ENCODE measurements around the gene ATP6V1C2. TPM values are rescaled to one million over a fixed set of nuclear protein-coding genes. Genes with fewer than 3 reads are reported as not detected.
A peak's percentile ranks its signal among the peaks of the same experiment; 100 is the strongest.

Gene ATP6V1C2
- total and polyA plus RNA-seq, 2 of the 4 experiments (the other 2 are of a cell fraction), result not detected

DNA sequence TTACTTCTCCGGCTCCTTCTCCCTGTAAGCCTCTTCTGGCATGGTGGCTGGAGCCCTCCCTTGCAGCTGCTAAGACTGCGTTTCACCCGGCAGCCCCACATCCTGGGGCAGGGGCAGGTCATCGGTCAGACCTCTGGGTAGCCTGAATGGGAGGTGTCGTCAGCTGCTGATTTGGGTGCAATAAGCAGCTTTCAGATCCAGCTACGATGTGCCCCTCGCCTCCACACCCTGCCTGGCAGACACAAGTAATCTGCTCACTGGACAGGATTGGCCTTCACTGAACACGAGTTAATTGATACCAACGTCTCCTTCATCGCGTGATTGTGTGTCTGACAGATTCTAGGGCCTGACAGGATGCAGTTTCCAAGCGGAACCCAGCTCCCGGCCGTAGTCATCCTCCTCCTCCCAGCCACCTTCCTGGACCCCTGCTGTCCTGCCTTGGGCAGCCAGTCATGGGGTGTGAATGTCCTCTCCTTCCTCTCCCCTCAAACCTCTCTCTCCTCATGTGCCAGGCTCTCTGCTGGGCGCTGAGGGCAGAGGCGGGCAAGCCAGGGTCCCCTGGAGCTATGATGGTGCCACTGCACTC lies 110.1 kb downstream of the ATP6V1C2 start:
- Histone ChIP-seq H3K23ac (ENCODE audit: low read depth, low read length) (no peak overlapping the region; the same call in 1 of the 2 replicates), H3K14ac (replicated peaks; ENCODE audit: low read depth, low read length) (no peak overlapping the region), H3K18ac (ENCODE audit: low read depth, low read length) (no peak overlapping the region), H3K9me3 (ENCODE audit: control insufficient read depth, insufficient read depth, low read length) (no peaks in the 10 kb centered on the region), H3K36me3 (ENCODE audit: control insufficient read depth, insufficient read depth, low read length) (no peaks in the 10 kb centered on the region), H3K79me1 (ENCODE audit: low read depth in 1 of 2, low read length in 2 of 2) (no peaks in the 10 kb centered on the region), H2BK20ac (ENCODE audit: low read depth, low read length) (no peak overlapping the region), H2BK120ac (ENCODE audit: low read depth, low read length) (no peak overlapping the region), H2BK15ac (ENCODE audit: low read depth, low read length) (no peak overlapping the region), H2AFZ (replicated peaks; ENCODE audit: low read length, poor library complexity) (peak overlapping the region; percentile 58), H3K9me1 (ENCODE audit: insufficient read depth, low read length) (no peaks in the 10 kb centered on the region), H3K9ac (ENCODE audit: low read depth, low read length) (no peak overlapping the region), H2BK5ac (ENCODE audit: low read depth, low read length, poor library complexity, severe bottlenecking) (no peak overlapping the region), H3K27ac (ENCODE audit: insufficient read depth, low read length) (no peak overlapping the region), H3K4me3 (ENCODE audit: insufficient read depth, low read depth, low read length) (no peak overlapping the region), H4K20me1 (ENCODE audit: insufficient read depth, low read length) (no peaks in the 10 kb centered on the region), H2AK9ac (replicated peaks; ENCODE audit: low read depth, low read length, poor library complexity) (no peak overlapping the region), H3K4ac (ENCODE audit: low read depth, low read length) (no peak overlapping the region), H3K27me3 (ENCODE audit: control insufficient read depth, insufficient read depth, low read length) (peaks cover 37% of the 10 kb centered on the region), H3K56ac (ENCODE audit: extremely low read depth, insufficient read depth, low read length) (no peak overlapping the region), H4K5ac (ENCODE audit: low read depth, low read length) (no peak overlapping the region), H3K4me1 (ENCODE audit: control insufficient read depth, insufficient read depth, low read length) (no peaks in the 10 kb centered on the region), H2AK5ac (ENCODE audit: low read depth, low read length) (no peak overlapping the region), H3K4me2 (ENCODE audit: low read depth, low read length) (no peak overlapping the region), H4K8ac (ENCODE audit: low read depth in 2 of 2, low read length in 2 of 2) (no peak overlapping the region), H4K91ac (ENCODE audit: insufficient read depth, low read depth, low read length) (no peak overlapping the region)
- ATAC-seq (ENCODE audit: low read depth), result no peak
- ChIA-PET CTCF (interaction anchor here (0.6 to 2.6 kb wide), 5 partner anchors 19 to 752 kb away, joined by 4 to 35 read pairs (median 6); partner anchors contain the start of gene PDIA6), POLR2A (ENCODE audit: unreplicated experiment) (no interaction called here)
- DNase-seq, result no peak
- WGBS, 2 experiments (ENCODE audit: extremely low coverage in 2 of 2, insufficient read length in 1 of 2), result 46% methylated on average over 7 of the region's 16 CpGs; no CpG with 5 or more reads in 1 of the 2 experiments
- no TSS peak for BruUV-seq (replicated peaks)
- dilution Hi-C loops (cut with HindIII; ENCODE audit: low sequenced_read_pairs, unreplicated experiment) (no loop called here), in situ Hi-C loops (cut with MboI; ENCODE audit: low sequenced_read_pairs) (loop anchor here (10.0 kb wide), 2 partner anchors 613 to 753 kb away; no protein-coding TSS in a partner anchor), intact Hi-C loops (cut with micrococcal nuclease) (loop anchor here (5.0 to 10.0 kb wide), 2 partner anchors 81 to 613 kb away; partner anchors contain the start of gene KCNF1)
- TF ChIP-seq RFX5 (IDR thresholded peaks at IDR 0.05; ENCODE audit: low read depth, low read length) (no peak), MXI1 (IDR thresholded peaks at IDR 0.05; ENCODE audit: borderline replicate concordance, low read depth, low read length) (no peak), FOS (IDR thresholded peaks at IDR 0.05; ENCODE audit: low read depth, low read length) (no peak), POLR2A (IDR thresholded peaks at IDR 0.05; ENCODE audit: low read depth, low read length) (no peak), BHLHE40 (IDR thresholded peaks at IDR 0.05; ENCODE audit: low read depth, low read length) (no peak), MAZ (IDR thresholded peaks at IDR 0.05; ENCODE audit: borderline replicate concordance, low read depth, low read length) (no peak), NFE2L2 (IDR thresholded peaks at IDR 0.05; ENCODE audit: low read depth, low read length) (no peak), CEBPB (IDR thresholded peaks at IDR 0.05; ENCODE audit: low read depth, low read length) (no peak), SMC3 (IDR thresholded peaks at IDR 0.05; ENCODE audit: low read depth, low read length) (no peak), RAD21 (IDR thresholded peaks at IDR 0.05; ENCODE audit: low read length) (no peak), RCOR1 (IDR thresholded peaks at IDR 0.05; ENCODE audit: insufficient replicate concordance, low read length) (no peak), ELK1 (IDR thresholded peaks at IDR 0.05; ENCODE audit: borderline replicate concordance, low read depth, low read length) (no peak)
- TF ChIP-seq, protein P1, sequence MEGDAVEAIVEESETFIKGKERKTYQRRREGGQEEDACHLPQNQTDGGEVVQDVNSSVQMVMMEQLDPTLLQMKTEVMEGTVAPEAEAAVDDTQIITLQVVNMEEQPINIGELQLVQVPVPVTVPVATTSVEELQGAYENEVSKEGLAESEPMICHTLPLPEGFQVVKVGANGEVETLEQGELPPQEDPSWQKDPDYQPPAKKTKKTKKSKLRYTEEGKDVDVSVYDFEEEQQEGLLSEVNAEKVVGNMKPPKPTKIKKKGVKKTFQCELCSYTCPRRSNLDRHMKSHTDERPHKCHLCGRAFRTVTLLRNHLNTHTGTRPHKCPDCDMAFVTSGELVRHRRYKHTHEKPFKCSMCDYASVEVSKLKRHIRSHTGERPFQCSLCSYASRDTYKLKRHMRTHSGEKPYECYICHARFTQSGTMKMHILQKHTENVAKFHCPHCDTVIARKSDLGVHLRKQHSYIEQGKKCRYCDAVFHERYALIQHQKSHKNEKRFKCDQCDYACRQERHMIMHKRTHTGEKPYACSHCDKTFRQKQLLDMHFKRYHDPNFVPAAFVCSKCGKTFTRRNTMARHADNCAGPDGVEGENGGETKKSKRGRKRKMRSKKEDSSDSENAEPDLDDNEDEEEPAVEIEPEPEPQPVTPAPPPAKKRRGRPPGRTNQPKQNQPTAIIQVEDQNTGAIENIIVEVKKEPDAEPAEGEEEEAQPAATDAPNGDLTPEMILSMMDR (conservative IDR thresholded peaks at IDR 0.05; ENCODE audit: low read depth, low read length), result no peak
- TF ChIP-seq, protein P2, sequence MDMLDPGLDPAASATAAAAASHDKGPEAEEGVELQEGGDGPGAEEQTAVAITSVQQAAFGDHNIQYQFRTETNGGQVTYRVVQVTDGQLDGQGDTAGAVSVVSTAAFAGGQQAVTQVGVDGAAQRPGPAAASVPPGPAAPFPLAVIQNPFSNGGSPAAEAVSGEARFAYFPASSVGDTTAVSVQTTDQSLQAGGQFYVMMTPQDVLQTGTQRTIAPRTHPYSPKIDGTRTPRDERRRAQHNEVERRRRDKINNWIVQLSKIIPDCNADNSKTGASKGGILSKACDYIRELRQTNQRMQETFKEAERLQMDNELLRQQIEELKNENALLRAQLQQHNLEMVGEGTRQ (IDR thresholded peaks at IDR 0.05; ENCODE audit: low read depth, low read length), result no peak
